ENCODE measurements around the gene GH1.
"Not testable (repeated sequence)": the region's sequence is repeated elsewhere in the genome, so short reads cannot be mapped to it uniquely, and the experiment has no call there.

Gene GH1

DNA sequence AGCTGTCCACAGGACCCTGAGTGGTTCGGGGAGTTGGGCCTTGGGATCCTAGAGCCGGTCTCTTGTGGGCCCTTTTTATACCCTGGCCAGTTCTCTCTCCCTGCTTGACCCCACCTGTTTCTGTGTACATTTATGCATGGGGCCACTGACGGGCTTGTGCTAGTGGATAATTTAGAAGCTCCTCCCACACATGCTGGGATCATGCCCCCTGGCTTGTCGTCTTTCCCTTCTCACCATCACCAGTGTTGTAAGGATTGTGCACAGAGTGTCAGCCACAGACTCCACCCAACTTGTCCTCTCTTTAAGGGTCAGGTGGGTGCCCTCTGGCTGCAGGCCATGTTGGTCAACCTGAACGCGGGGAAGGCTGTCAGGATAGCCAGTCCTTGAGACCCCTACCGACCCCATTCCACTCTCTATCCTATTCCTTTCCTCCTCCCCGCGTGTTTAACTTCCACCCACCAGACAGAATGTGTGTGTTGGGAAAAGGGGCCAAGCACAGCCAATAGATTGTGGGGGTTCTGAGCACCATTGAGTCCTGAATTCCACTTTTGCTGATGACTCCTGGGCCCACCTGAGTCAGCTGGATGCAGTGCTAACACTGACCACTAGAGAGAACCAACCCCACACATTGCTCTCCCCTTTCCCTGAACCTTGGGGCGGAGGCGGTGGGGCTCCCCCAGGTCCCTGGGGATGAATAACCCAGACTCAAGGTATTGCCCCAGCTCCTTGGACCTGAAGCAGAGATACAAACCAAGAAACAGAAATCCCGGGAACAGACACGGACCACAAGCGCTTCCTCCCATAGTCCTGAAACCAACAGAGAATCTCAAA, 21.9 kb downstream of the GH1 start, which contains the start of gene CSH1:
Gene CSH1, minus strand, starts transcription at position 51 of the 831 bp plus-strand sequence. CDS start 63 bp downstream, outside the sequence.
- not testable (repeated sequence) for DNase-seq (ENCODE audit: low spot score)

DNA sequence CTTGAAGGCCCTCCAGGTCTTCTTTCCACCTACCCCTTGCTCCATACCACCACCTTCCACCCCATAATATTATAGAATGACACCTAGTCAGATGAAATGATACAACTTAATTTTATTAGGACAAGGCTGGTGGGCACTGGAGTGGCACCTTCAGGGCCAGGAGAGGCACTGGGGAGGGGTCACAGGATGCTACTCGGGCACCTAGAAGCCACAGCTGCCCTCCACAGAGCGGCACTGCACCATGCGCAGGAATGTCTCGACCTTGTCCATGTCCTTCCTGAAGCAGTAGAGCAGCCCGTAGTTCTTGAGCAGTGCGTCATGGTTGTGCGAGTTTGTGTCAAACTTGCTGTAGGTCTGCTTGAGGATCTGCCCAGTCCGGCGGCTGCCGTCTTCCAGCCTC, 23.8 kb downstream of the GH1 start:
- not testable (repeated sequence) for DNase-seq (ENCODE audit: low spot score)

DNA sequence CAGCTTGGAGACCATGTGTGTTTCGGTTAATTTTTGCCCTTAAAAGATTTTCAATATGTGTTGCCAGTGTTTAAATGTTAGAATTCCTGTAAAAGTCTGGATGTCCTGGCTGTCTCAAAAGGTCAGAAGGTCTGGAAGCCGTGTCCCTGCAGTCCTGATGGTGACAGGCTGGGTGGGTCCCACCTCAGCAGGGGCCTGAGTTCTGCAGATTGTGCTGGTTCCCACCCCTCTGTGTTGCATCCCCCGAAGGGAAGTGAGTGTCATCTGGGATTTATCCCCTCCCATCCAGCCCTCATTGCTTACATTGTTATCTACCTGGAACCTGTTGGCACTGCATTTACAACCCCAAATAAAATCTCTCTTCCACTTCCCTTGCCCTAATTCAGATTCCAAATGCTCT, 24.6 kb downstream of the GH1 start:
- DNase-seq (ENCODE audit: low spot score), result not testable (repeated sequence)

DNA sequence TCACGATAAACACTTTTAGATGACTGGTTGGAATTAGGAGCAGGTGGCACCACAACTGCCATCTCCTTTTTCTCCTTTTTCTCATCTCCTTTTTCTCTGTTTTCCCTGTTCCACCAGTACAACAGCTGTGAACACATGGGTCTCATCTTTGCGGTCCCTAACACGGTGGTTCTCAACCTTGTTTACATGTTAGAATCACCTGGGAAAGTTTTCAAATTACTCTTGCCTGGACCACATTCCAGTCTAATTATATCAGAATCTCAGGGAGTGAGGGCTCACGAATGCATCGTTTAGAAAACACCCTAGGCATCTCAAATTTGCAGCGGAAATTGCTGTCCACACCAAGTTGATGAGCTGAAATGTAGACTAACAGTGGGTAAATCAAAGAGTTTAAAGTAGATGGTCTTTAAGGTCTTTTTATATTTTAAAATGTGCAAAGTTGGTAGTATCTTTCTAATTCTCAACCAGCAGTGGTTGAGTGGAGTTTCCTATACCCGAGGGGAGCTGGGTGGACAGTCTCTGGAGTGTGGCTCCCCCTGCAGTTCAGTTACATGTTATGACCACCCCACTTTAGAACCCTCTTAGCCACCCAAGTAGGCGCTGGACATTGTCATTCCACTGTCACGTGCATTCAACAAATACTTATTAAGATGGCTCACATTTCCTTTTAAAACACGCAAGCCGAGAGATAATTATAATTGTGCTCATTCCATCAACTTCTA, 26.2 kb downstream of the GH1 start:
- not testable (repeated sequence) for DNase-seq (ENCODE audit: low spot score)

GRCh38 chr17:63889026-63889848, 29.4 kb downstream of the GH1 start:
- peak; percentile 72 for DNase-seq (ENCODE audit: low spot score)

GRCh38 chr17:63885119-63885518, 33.5 kb downstream of the GH1 start:
- not testable (repeated sequence) for DNase-seq (ENCODE audit: low spot score)

DNA sequence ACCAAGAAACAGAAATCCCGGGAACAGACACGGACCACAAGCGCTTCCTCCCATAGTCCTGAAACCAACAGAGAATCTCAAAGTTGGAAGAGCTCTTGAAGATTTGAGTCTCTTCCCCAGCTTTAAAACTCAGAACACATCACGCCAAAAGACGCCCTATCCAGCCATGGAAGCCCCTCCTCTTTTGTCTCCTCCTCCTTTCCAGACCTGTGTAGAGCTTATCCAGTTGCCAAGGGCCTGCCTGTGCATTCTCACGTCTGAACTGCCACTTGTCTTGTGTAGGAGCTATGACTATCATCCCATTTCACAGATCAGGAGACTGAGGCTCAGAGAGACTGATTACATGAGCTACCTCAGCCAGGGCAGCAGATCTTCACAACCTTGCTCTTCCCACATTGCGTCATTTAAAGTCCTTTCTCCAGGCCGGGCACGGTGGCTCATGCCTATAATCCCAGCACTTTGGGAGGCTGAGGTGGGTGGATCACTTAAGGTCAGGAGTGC, 36.0 kb downstream of the GH1 start:
- not testable (repeated sequence) for DNase-seq (ENCODE audit: low spot score)

GRCh38 chr17:63881935-63882601, 36.6 kb downstream of the GH1 start, which contains the start of gene GH2:
Gene GH2 (minus strand): TSS chr17:63881944. CDS start chr17:63881801, 143 bp downstream.
- peak; percentile 76 for DNase-seq (ENCODE audit: low spot score)

DNA sequence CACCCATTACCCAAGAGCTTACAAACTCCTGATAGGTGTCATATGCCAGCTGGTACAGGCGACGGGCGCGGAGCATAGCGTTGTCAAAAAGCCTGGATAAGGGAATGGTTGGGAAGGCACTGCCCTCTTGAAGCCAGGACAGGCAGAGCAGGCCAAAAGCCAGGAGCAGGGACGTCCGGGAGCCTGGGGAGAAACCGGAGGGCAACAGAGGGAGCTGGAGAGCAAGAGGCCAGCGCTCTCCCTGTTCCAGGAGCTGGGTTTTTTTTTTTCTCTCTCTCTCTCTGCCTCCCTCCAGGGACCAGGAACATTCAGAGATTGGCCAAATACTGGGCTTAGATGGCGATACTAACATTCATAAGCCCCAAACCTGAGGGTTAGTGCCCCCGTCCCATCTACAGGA, 37.3 kb downstream of the GH1 start:
- DNase-seq (ENCODE audit: low spot score), result not testable (repeated sequence)

DNA sequence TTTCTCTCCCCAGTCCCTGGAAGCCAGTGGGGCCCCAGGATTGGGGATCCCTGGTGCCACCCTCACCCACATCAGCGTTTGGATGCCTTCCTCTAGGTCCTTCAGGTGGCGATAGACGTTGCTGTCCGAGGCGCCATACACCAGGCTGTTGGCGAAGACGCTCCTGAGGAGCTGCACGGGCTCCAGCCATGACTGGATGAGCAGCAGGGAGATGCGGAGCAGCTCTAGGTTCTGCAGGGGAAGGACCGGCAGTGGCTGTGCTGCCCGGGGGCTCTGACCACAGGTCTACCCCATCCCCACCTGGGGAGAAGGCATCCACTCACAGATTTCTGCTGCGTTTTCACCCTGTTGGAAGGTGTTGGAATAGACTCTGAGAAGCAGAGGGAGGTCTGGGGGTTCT, 37.9 kb downstream of the GH1 start:
- DNase-seq (ENCODE audit: low spot score), result no peak

- DNase-seq (ENCODE audit: low spot score), result not testable (repeated sequence)
Measured at GRCh38 chr17:63878413-63878812, 40.2 kb downstream of the GH1 start.

- not testable (repeated sequence) for DNase-seq (ENCODE audit: low spot score)
Measured at GRCh38 chr17:63874693-63875092, 43.9 kb downstream of the GH1 start.

- not testable (repeated sequence) for DNase-seq (ENCODE audit: low spot score)
Measured at GRCh38 chr17:63874061-63874626, 44.5 kb downstream of the GH1 start.

- not testable (repeated sequence) for DNase-seq (ENCODE audit: low spot score)
Measured at GRCh38 chr17:63873577-63873976, 45.1 kb downstream of the GH1 start, which contains the start of gene CSH2. Gene CSH2 (minus strand): TSS chr17:63873677. CDS start chr17:63873614, 63 bp downstream.

DNA sequence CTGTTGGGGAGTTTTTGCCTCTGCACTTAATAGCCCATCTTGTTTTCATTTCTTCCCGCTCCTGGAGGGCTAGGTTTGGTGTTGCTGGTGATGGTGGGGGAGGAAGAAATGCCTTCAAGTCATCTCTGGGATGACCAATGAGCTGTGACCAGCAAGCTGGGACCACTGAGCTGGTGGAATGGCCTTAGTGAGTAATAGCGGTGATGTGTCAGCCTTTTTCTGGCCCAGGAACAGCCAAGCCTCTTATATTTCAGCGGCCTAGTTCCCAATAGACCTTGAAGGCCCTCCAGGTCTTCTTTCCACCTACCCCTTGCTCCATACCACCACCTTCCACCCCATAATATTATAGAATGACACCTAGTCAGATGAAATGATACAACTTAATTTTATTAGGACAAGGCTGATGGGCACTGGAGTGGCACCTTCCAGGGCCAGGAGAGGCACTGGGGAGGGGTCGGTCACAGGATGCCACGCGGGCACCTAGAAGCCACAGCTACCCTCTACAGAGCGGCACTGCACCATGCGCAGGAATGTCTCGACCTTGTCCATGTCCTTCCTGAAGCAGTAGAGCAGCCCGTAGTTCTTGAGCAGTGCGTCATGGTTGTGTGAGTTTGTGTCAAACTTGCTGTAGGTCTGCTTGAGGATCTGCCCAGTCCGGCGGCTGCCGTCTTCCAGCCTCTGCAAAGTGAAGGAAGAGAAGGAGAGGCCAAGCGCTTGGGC, 46.8 kb downstream of the GH1 start:
- not testable (repeated sequence) for DNase-seq (ENCODE audit: low spot score)

DNA sequence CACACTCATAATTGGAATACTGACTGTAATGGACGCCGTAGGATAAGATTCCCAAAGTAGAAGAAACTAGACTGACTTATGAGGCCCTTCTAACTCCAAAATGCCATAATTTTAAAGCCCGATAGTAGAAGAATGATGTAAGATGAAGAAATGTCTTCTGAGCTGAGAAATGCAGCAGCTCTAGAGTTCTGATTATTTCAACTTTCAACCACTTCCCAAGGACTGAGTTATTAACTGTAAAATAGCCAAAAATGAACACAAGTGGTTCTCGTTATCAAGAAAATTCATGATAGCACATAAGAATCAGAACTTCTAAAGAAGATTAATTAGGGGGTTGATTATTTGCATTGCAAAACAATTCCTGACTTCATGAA, 48.4 kb downstream of the GH1 start:
- not testable (repeated sequence) for DNase-seq (ENCODE audit: low spot score)

DNA sequence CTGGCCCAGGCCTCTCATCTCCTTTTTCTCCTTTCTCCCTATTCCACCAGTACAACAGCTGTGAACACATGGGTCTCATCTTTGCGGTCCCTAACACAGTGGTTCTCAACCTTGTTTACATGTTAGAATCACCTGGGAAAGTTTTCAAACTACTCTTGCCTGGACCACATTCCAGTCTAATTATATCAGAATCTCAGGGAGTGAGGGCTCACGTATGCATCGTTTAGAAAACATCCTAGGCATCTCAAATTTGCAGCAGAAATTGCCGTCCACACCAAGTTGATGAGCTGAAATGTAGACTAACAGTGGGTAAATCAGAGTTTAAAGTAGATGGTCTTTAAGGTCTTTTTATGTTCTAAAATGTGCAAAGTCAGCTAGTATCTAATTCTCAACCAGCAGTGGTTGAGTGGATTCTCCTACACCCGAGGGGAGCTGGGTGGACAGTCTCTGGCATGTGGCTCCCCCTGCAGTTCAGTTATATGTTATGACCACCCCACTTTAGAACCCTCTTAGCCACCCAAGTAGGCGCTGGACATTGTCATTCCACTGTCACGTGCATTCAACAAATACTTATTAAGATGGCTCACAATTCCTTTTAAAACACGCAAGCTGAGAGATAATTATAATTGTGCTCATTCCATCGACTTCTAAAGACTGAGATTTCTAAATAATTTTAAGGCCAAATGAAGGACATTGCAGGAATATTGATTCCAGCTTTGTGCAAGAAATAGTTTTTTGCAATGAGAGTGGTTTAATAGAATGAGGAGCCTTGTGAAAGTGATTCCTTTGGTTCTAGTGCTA, 48.9 kb downstream of the GH1 start:
- DNase-seq (ENCODE audit: low spot score), result not testable (repeated sequence)
